ENCODE results near the gene MYO16.
A peak's percentile ranks its signal among the peaks of the same experiment; 100 is the strongest.

Gene MYO16

DNA sequence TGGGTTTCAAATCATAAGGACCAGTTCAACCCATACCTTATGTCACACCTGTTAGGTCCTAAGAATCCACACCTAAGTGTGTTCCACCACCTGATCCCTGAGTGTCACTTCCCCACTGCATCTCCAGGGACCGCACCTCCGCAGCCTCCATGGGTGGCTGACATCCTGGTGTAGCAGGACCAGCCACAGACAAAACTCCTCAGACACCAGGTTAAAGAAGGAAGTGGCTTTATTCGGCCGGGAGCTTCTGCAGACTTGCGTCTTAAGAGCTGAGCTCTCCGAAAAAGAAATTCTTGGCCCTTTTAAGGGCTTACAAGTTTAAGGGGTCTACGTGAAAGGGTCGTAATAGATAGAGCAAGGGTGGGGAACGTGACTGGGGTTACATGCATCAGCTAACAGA is 509.9 kb downstream of the MYO16 start:
- DNase-seq, result no peak

- DNase-seq, result no peak
Measured at GRCh38 chr13:109140054-109140453, 510.6 kb downstream of the MYO16 start.

DNA sequence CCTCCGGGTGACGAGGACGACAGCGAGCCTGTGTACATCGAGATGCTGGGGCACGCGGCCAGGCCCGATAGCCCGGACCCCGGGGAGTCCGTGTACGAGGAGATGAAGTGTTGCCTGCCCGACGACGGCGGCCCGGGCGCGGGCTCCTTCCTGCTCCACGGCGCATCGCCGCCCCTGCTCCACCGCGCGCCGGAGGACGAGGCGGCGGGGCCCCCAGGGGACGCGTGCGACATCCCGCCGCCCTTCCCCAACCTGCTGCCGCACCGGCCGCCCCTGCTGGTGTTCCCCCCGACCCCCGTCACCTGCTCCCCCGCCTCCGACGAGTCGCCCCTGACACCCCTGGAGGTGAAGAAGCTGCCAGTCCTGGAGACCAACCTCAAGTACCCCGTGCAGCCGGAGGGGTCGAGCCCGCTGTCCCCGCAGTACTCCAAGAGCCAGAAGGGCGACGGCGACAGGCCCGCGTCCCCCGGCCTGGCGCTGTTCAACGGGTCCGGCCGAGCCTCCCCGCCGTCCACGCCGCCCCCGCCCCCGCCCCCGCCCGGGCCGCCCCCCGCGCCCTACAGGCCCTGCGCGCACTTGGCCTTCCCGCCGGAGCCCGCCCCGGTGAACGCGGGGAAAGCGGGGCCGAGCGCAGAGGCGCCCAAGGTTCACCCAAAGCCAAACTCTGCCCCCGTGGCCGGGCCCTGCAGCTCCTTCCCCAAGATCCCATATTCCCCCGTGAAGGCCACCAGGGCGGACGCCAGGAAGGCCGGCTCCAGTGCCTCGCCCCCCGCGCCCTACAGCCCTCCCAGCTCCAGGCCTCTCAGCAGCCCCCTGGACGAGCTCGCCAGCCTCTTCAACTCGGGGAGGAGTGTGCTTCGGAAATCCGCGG is 511.3 kb downstream of the MYO16 start:
- no peak for DNase-seq

DNA sequence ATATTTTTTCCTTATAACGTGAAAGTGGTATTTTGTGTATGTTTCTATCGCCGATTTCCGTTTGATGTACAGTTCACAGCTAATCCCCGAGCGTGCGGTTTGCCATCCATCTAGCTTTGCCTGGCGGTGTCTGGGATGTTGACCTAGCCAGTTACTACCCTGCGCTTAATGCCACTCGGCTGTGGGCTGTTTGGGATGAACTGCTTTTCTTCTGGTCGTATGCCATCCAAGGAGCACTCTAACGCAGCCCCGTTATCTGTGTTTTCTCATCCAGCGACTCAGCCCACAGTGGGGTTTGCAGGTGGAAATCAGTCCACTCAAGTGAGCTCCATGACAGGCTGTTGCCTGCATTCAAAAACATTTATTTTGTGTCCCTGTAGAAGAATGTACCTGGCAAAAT is 512.3 kb downstream of the MYO16 start:
- DNase-seq, result no peak

- no peak for DNase-seq
Measured at GRCh38 chr13:109144693-109145437, 515.5 kb downstream of the MYO16 start.

DNA sequence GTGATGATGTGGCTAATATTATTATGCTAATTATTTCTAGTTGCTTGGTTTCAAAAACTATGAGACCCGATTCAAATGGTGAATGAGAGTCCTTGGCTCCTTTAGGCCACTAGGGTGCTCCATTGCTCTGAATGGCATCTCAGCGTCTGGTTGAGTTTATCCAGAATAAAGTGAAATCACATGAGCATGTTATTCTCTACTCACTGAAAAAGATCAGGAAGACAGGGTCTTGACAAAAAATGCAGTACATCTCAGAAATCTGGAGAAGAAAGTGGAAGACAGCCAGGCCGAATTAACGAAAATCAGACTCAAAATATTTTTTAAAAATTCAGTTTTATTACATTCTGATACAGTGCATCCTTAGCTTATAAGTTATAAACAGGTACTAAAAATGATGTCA is 516.2 kb downstream of the MYO16 start:
- DNase-seq, result peak; percentile 37

GRCh38 chr13:109146393-109146792 is 517.0 kb downstream of the MYO16 start:
- no peak for DNase-seq

- DNase-seq, result no peak
Measured at GRCh38 chr13:109146912-109147647, 517.7 kb downstream of the MYO16 start.

GRCh38 chr13:109148243-109148642 is 518.8 kb downstream of the MYO16 start:
- DNase-seq, result no peak

DNA sequence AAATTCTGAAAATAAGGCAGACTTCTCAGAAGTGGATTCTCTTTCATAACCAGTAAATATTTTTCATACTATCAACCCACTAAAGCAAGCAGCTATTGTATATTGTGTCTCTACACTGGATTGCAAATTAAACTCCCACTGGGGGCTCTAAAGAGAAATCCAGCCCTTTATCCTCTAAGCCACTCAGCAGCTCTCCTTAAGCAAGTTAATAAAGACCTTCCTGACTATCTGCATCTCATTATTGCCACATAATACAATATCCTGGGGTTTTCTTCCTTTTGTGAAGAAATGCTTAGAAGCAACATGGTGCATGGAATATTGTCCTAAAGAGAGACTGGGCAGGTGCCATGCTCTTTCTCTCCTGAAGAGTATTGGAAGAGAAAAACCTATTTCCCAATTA is 521.3 kb downstream of the MYO16 start:
- no peak for DNase-seq

DNA sequence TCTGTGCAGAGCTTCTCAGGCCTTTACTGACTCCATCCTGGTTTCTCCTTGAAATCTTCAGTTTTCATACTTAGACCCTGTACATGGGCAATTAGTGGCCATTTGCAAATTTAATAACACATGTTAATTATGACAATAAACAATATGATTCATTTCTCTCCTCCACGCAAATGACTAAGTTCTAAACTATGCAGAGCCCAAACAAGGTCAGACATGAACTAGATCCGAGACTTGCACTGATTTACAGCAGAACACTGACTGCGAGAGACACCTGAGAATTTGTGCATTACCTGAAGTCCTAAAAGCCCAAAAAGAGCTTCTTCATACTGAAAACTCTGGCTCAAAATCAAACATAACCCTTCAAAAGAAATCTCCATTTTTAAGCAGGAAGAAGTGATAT is 521.8 kb downstream of the MYO16 start:
- DNase-seq, result no peak

DNA sequence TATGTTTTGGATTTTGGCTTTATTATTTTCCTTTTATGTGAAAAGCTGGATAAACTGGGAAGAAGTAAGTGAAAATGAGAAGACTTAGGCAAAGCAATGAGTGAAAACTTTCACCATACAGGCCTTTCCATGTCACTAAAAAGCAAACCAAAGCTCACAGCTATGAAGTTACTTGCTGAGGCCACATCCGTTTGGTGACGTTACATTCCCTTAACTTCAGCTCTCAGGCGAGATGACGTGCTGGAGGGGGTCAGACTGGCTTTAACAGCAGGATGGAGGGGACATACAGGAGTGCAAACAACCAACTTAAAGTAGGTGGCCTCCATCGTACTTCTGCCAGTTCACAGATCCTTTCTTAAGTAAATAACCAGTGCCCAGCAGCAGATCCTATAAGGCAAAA is 522.3 kb downstream of the MYO16 start:
- DNase-seq, result no peak

- DNase-seq, result no peak
Measured at GRCh38 chr13:109152311-109152820, 523.0 kb downstream of the MYO16 start.

- no peak for DNase-seq
Measured at GRCh38 chr13:109152941-109153340, 523.5 kb downstream of the MYO16 start.

DNA sequence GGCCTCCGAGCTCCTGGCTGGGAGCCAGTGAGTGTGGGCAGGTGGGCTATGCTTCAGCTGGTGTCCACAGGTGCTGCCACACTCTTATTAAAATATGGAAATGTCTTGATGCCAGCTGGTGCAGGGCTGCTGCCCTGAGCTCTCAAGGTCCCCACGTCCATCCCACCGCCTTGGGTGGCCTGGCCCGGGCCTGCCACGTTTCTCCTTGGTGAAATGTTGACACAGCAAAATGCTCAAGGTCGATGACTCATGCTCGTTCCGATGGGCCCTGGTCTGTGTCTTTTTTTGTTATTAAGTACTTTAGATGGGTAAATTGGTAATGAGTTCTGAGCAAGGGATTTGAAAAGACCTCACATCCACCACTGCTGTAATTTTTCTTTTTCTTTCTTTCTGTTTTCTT is 524.7 kb downstream of the MYO16 start:
- no peak for DNase-seq

DNA sequence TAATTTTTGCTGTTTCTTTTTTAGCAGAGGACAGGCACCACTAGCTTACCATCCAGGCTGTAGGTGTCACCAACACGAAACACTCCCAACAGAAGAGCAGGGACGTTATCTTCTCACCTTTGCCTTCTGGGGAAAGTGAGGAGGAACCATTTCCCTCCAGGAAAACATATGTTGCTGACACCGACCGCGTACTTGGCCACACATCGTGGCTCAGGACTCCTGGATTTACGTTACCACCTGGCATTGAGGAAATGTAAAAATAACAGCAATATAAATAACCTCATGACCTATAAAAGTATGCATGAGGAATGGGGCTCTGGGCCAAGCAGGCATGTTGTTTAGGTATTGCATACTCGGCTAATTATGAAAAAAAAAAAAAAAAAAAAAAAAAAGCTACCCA is 525.1 kb downstream of the MYO16 start:
- no peak for DNase-seq

GRCh38 chr13:109154966-109155761 is 525.8 kb downstream of the MYO16 start:
- DNase-seq, result no peak

GRCh38 chr13:109156181-109156935 is 526.9 kb downstream of the MYO16 start:
- DNase-seq, result no peak

DNA sequence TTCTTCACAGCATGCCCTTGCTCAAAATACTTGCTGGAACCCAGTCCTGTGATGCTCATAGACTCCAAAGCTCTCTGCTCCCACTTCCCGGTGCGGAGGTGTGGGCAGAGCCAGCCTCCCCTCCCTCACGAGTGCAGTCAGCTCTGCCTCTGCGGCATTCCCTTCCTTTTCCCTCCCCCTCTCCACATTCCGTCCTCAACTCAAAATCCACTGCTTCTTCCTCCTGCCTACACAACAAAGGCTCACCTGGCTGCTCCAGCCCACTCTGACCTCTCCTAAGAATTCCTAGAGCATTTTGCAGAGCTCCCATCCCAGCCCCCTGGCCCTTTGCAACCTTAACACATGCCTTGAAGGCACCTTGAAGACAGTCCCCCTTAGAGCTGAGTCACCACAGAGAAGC is 527.9 kb downstream of the MYO16 start:
- no peak for DNase-seq

- DNase-seq, result no peak
Measured at GRCh38 chr13:109158383-109158782, 529.0 kb downstream of the MYO16 start.

DNA sequence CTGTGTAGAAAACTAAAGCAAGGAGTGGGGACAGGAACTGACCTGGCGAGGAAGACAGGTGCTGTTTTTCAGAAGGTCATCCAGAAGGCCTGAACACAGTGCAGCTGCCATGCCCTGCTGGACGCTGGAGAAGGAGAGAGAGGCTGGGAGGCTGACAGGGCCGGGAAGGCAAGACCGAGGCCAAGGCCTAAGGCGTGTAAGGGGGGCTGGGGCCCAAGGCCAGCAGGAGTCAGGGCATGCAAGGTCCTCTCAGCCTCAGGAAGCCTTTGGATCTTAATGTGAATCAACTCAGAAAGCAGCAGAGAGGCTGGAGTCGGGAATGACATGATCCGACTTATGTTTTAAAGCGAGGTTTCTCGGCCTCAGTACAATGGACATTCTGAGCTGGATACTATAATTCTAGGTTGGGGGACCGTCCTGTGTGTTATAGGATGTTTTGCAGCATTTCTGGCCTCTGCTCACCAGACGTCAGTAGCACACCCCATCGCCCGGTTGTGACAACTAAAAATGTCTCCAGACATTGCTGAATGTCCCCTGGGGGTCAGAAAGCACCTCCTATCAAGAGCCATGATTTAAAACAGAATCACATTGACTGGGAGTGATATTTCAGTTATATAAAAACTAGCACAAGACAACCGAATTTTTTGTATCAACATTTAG is 530.4 kb downstream of the MYO16 start:
- no peak for DNase-seq
